ENCODE data around the gene CTRB1.
"Not testable (repeated sequence)": the region's sequence is repeated elsewhere in the genome, so short reads cannot be mapped to it uniquely, and the experiment has no call there.

The CTRB1 gene

DNA sequence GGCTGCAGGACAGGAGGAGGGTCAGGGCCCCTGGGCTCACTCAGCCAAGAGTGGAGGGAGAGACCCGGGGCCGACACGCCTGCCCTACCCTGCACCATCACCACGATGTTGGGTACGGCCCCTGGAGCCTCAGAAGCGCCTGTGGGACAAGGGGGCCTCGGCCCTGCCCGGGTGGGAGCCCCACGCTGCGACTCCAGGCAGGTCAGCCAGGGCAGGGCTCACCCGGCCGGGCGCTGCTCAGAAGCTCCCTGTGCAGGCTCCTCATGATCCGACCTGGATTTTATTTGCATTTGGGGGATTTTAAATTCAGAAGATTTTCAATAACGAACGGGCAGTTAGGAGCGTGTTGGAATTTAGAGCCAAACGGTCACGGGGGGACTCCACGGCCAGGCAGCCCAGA lies 13.9 kb upstream of the CTRB1 start:
- DNase-seq: not testable (repeated sequence)

DNA sequence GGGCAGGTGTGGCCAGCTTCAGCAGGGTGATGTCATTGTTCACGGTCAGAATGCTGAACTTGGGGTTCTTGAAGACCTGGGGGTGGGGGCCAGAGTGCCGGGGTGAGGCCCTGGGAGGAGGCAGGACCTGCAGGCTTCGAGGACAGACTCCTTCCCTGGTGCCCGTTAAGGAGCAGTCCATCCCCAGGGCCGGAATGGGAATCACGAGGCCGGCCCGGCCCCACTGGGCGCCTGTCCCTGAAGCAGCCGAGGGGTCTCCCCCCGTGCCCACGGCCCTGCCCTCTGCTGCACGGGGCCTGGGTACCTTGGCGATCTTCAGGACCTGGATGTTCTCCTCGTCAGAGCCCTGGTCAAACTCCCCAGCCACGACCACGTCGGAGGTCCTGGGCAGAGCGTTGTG lies 13.3 kb upstream of the CTRB1 start:
- DNase-seq: not testable (repeated sequence)

DNA sequence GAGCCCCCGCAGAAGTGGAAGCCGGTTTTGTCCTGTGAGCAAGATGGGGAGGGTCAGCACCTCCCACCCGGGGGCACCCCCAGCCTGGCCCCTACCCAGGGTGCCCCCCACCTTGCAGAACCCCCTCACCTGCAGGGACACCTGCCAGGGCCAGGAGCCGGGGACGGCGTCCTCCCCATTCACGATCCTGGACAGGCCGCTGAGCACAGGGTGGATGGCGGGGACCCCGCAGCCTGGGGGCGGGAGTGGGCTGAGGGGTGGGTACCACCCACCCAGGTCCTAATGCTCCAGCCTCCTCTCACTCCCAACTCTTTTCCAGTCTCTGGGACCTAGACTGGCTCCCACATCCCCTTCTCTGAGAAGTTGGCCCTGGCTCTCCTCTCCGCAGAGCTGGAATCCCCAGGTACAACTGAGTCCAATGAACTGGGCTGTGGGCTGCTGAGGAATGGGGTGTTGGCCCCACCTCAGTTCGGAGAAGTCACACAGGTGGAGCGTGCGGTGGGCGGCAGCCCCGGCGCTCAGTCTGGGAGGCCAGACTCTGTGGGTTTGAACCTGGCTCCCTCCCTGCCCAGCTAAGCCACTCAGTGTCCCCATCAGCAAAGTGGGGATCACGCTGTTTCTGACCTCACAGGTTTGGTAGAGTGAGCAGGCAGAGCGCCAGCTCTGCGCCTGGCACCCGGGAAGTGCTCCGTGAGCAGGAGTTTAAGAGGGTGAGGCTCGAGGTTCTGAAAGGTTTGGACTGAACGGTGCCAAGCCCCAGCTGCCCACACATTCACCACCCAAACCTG lies 12.6 kb upstream of the CTRB1 start:
- DNase-seq: not testable (repeated sequence)

DNA sequence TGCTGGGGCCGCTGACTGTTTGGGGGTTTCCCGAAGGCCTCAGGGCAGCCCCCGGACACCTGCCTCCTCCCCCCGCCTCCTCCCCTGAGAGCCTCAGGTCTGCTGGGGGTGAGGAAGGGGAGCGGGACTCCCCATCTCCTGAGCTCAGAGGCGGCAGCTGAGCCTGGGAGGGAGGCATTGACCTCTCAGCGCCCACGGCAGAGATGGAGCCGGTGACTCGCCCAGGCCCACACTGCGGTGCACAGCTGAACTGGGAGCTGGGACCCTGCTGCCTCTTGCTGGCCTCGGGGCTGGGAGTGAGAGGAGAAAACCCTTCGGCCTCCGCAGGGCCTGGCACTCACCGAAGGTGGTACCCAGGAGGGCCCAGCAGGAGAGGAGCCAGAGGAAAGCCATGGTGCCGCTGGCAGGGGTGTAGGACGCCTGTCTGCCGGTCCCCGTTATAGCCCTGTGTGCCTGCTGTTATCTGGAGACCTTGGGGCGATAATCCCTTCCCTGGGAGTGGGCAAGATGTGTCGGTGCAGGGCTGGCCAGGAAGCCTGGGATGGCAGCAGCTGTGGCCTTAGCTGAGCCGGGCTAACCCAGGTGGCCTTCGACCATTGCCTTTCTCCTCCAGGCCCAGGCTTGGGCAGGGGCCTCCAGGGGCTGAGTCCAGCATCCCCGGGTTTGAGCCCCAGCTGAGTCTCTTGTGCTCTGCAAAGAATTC lies 11.9 kb upstream of the CTRB1 start, which contains the start of gene CTRB2:
TSS of gene CTRB2 (minus strand) at position 413 of the 703 bp plus-strand sequence. CDS start at position 393, 20 bp downstream.
- DNase-seq: no peak

DNA sequence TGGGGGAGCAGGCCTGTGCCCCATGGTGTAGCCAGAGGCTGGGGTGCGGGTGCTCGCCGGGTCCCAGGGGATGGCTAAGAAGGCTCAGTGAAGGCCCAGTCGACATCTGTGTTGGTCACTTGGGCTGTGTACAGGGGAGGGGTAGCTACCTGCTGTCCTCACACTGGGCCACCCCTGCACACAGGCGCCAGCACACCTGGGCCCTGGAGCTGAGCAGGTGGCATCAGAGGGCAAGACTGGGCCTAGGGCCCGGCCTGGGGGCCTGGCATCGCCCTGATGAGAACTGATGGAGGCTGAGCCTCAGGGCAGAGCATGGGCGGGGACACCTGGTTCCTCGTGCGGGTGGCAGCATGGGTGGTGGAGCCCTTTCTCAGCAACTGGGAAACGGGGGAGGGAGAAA lies 11.0 kb upstream of the CTRB1 start:
- DNase-seq: no peak

DNA sequence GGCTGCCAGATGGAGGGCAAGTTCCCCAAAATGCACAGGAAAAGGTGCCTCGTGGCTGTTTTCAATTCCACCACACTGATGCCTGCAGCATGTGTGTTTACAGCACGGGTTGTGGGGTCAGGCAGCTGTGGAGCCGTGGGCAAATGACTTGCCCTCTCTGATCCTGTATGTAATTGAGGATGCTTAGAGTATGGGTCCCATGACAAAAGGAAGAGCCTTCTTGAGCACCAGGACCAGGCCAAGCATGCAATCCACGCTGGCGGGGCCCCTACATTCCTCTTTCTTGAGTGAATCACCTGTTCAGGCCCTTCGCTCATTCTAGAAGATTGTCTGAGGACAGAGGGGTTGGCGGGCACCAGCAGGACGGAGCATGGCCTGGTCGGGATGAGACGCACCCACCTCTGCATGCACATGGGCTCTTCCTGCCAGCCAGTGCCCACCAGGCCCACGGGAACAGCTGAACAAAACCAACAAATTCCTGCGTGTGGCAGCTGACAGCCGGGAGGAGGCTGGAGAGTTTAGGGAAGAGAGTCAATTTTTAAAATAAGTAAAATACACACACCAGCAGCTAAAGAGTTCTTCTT lies 10.5 kb upstream of the CTRB1 start:
- DNase-seq: no peak

DNA sequence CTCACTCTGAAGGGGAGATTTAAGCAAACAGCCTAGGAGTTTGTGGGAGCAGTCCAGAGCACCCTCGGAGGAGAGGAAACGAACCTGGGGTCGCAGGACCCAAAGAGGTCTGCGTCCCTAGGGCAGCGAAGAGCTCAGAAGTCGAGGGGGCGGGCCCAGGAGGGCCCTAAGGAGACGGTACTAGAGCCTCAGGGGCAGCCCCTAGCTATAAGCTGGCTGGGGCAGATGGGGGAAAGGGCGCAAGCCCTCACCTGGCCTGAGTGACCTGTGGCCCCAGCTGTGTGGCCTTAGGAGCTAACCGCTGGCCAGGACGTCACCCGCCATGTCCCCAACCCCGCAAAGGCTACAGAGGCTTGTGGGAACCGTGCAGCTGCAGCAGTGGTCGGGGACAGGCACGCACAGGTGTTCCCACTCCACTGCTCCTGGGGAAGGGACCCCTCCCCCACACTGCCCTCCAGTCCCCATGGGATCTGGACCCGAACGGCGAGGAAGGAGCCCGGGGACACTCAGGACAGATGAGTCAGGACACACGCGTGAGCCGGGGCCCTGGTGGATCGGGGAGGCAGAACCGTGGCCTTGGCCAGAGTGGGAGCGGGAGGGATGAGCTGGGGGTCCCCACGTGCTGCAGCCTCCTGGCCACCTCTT lies 9.8 kb upstream of the CTRB1 start:
- DNase-seq: no peak

DNA sequence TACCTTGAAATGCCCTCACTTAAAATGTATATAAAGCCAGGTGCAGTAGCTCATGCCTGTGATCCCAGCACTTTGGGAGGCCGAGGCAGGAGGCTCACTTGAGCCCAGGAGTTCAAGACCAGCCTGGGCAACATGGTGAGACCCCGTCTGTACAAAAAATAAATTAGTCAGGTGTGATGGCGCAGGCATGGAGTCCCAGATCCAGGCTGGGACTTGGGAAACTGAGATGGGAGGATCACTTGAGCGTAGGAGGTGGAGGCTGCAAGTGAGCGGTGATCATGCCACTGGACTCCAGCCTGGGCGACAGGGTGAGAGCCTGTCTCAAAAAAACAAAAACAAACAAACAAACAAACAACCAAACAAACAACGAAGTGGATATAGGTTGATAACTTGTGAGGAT lies 9.3 kb upstream of the CTRB1 start:
- DNase-seq: not testable (repeated sequence)

DNA sequence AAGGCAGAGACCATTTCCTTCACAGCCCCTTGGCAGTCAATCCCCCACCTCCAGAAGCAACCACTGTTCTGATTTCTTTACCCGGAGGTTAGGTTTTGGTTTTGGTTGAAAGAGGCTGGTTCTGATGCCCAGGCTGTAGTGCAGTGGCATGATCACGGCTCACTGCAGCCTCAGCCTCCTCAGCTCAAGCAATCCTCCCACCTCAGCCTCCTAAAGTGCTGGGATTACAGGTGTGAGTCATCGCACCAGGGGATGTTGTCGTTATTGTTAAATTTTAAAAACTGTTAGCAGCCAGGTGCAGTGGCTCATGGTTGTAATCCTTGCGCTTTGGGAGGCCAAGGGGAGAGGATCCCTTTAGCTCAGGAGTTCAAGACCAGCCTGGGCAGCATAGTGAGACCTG lies 8.8 kb upstream of the CTRB1 start:
- no peak for DNase-seq

DNA sequence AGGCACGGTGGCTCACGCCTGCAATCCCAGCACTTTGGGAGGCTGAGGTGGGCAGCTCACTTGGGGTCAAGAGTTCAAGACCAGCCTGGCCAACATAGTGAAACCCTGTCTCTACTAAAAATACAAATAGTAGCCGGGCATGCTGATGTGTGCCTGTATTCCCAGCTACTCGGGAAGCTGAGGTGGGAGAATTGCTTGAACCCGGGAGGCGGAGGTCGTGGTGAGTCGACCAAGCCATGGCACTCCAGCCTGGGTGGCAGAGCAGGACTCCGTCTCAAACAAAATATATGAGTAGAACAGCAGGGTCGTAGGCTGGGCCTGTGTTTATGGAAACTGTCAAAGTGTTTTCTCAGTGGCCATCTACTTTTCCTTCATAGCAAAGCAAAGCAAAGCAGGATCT lies 7.5 kb upstream of the CTRB1 start:
- DNase-seq: not testable (repeated sequence)

DNA sequence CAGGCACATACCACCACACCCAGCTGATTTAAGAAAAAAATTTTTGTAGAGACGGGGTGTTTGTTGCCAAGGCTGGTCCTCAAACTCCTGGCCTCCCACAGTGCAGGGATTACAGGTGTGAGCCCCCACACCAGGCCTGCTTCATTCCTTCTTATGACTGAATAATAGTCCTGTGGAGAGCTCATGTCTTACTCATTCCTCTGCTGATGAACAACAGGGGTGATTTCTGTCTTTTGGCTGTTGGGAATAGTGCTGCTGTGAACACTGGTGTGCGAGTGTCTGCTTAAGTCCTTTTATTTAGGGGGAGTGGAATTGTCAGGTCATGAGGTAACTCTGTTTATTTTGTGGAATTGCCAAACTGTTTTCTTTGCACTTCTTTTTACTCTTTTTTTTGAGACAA lies 2.7 kb upstream of the CTRB1 start:
- DNase-seq: no peak

DNA sequence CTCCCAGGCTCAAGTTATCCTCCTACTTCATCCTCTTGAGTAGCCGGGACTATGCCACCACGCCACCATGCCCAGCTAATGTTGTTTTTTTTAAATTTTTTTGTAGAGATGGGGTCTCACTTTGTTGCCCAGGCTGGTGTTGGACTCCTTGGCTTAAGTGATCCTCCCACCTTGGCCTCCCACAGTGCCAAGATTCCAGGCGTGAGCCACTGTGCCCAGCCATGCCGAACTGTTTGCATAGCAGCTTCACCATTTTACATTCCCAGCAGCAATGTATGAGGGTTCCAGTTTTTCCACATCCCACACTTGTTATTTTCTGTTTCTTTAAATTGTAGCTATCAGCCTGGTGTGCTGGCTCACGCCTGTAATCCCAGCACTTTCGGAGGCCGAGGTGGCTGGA lies 2.2 kb upstream of the CTRB1 start:
- DNase-seq: no peak

DNA sequence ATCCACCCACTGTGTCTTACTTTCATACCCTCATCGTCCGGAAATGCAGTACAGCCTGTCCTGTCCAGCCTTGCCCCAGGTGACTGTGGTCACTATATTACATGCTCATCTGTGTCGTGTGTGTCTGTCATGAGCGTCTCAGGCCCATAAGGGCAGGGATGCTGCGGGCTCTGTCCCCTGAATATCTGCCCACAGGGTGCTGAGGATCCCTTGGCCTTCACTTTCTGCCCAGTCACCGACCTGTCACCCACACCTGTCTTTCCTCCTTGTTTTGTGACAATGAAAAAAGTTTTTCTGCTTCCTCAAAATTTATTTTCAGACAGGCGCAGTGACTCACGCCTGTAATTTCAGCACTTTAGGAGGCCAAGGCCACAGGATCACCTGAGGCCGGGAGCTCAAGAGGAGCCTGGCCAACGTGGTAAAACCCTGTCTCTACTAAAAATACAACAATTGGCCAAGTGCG lies 1.4 kb upstream of the CTRB1 start:
- no peak for DNase-seq

DNA sequence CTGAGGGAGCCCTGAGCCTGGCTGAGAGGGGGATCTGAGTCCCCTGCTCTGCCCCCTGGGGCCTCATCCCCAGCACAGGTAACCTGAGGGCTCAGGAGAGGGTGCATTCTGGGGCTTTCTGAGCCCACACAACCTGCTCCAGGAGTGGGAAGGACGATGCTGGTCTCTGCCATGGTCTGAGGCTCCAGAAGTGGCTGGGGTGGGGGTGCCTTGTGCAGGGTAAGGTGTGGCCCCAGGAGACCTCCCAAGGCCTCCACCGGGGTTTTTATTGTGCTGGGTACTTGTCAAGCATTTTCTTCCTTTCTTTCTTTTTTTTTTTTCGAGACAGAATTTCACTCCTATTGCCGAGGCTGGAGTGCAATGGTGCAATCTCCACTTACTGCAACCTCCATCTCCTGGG lies 300 bp downstream of the CTRB1 start:
- DNase-seq: no peak

DNA sequence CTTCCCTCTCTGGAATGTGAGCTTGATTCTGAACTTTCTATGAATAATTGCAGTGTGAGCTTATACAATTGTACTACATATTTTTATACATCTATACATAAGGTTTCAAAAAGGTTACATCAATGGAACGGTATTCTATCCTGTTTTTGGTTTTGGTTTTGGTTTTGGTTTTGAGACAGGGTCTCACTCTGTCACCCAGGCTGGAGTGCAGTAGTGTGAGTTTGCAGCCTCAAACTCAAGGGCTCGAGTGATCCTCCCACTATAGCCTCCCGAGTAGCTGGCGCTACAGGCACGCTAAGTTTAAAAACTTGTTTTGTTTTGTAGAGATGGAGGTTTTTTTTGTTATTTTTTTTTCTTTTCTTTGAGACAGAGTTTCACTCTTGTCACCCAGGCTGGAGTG lies 1.1 kb downstream of the CTRB1 start:
- DNase-seq: no peak

DNA sequence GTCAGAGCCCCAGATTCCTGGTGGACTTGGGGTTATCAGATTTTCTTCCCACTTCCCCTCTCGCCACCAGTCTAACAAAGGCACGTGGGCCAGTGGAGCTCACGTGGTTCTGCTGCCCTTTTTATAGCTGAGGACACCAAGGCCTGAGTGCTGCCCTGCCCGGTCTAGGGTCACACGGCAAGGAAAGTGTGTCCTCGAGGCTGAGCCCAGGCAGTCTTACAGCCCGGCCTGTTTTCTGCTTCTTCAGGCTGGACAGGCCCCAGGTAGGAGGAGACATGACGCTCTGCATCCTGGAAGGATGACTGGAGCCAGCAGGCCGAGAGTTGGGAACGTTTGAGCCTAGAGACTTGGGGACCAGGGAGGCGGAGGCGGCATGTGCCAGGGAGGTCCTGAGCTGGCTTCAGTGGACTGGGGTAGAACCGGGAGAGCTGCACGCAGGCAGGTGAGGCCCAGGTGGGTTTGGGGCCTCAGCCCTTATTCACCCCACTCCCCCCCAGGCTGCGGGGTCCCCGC lies 3.5 kb downstream of the CTRB1 start:
- DNase-seq: no peak

DNA sequence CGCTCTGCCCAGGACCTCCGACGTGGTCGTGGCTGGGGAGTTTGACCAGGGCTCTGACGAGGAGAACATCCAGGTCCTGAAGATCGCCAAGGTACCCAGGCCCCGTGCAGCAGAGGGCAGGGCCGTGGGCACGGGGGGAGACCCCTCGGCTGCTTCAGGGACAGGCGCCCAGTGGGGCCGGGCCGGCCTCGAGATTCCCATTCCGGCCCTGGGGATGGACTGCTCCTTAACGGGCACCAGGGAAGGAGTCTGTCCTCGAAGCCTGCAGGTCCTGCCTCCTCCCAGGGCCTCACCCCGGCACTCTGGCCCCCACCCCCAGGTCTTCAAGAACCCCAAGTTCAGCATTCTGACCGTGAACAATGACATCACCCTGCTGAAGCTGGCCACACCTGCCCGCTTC lies 4.3 kb downstream of the CTRB1 start:
- not testable (repeated sequence) for DNase-seq

DNA sequence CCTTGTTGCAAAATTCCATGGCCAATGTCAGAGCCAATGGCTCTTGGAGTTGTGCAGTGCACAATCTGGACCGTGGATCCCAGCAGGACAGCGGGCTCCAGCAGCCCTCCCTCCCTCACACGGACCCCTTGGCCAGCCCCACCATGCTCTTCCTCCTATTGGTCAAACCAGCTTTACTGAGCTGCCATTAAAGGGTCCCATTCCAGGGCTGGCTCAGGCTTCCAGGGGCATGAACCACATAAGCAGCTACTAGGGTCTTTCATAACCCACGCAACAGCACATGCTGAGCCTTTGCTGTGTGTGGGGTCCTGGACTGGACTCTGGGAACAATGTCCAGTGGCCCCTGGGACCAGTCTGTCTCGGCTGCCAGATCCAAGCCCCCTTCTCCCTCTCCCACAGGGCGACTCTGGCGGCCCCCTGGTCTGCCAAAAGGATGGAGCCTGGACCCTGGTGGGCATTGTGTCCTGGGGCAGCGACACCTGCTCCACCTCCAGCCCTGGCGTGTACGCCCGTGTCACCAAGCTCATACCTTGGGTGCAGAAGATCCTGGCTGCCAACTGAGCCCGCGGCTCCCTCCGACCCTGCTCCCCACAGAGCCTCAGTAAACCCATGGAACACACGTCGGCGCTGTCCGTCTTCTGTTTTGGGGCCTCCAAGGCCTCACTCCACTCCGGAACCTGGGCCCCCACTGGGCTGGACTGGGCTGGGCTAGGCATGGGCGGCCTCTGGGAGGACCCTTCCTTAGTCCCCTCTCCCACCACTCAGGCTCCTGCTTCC lies 5.7 kb downstream of the CTRB1 start:
- no peak for DNase-seq

DNA sequence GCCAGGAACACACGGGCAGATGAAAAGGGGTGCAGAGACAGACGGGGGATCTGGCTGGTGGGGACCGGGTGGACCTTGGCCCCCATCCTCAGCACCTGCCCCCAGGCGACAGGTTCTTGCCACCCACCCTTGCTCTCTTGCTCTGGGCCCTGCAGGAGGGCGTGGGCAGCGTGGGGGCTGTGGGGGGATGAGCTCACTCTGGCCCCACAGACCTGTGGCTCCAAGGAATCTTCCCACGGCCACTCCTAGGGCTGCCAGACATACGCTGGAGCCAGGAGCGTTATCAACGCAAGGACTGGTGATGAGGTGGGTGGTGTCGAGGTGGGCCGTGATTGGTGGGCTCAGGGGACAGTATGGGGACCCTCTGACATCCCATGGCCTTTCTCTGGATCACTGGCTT lies 6.3 kb downstream of the CTRB1 start:
- no peak for DNase-seq

DNA sequence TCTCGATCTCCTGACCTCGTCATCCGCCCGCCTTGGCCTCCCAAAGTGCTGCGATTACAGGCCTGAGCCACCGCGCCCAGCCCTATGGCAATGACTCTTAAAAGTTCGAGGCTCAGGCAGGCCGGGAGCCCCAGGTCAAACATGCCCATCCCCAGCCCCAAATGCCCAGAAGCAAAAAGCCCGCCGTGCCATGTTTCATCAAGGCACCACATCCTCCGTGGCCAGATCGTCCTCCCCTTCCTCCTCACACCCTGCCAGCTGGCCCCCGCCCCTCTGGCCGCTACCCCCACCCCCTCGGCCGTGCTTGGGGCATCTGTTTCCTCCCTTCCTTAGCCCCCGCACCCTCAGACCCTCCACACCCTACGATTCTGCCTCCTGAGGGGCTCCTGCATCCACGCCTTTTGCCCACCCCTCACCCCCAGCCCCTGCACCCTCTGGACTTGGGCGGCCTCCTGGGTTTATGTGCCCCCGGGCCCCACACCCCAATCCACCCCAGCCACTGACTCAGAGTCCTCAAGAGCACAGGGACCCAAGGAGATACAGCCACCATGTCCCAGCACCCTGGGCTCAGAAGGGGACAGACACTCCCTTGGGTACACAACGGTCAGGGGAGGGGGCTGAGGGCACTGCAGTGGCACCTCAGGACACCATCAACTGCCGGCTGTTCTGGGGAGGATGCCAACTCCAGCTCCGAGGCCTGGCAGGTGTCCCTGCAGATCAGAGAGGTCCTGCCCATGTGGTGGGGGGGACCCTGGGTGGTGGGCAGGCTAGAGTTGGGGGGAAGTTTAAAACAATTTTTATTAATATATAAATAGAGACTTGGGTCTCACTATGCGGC lies 7.1 kb downstream of the CTRB1 start:
- no peak for DNase-seq
